Upper lobe of left lung (tissue), 4 donors: ENCODE data around the gene SNAP25.

ENCODE experiments used
- POLR2A ChIP-seq, 4 donors: fragments of 450-650 bp; IDR thresholded peaks; one replicate each; pipeline ENCODE4 v1.5.1; 2016 to 2017; ENCODE audit warnings: antibody characterized with exemption in 4 of 4, mild to moderate bottlenecking in 2 of 4
- TF ChIP-seq, protein P1 (sequence below), 6 experiments: fragments of 450-650 bp in 4 of 6; fragments of 200-600 bp in 2 of 6; sonication (generic) in 2 of 6; IDR thresholded peaks; one replicate each; pipeline ENCODE4 v1.5.1; 2016 to 2019; ENCODE audit warnings: antibody characterized with exemption in 6 of 6

DNA sequence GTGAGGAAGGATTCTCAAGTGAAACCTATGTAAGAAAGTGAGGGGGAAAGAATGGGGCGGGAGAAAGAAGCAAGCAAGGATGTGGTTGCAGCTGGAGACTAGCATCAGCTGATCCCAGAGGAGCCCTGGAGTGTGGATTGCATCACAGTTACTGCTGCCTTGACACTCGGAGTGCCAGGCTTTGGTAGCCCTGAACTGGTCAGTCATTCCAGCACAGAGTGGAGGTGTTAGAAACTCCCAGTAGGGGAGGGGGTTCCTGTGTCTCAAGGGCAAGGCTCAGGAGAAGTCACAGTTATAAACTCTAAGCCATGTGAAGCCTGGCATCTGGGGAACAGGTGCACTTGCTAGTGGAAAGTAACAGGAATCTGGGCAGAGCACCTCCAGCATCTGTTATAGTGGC, 23.5 kb downstream of the SNAP25 start:
- TF ChIP-seq, protein P1, sequence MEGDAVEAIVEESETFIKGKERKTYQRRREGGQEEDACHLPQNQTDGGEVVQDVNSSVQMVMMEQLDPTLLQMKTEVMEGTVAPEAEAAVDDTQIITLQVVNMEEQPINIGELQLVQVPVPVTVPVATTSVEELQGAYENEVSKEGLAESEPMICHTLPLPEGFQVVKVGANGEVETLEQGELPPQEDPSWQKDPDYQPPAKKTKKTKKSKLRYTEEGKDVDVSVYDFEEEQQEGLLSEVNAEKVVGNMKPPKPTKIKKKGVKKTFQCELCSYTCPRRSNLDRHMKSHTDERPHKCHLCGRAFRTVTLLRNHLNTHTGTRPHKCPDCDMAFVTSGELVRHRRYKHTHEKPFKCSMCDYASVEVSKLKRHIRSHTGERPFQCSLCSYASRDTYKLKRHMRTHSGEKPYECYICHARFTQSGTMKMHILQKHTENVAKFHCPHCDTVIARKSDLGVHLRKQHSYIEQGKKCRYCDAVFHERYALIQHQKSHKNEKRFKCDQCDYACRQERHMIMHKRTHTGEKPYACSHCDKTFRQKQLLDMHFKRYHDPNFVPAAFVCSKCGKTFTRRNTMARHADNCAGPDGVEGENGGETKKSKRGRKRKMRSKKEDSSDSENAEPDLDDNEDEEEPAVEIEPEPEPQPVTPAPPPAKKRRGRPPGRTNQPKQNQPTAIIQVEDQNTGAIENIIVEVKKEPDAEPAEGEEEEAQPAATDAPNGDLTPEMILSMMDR (IDR thresholded peaks at IDR 0.05), result no peak
- TF ChIP-seq POLR2A (IDR thresholded peaks at IDR 0.05), result no peak
